NCI-H1694 (cell line): Measurements from ENCODE around the gene IFT43.

ENCODE experiments used
- DNase-seq: peaks from one replicate; lab custom pipeline; 2025; lab: John Stamatoyannopoulos, UW

Gene IFT43

GRCh38 chr14:75985618-75986438, at the start of gene IFT43:
Gene IFT43 (plus strand): TSS chr14:75985763. CDS start chr14:75985787, 24 bp downstream.
- peak; percentile 63 for DNase-seq

- DNase-seq = no peak
These were observed 46.4 kb upstream of the IFT43 start for GRCh38 chr14:75939200-75939599.

- peak; percentile 24 for DNase-seq
These were observed 44.5 kb upstream of the IFT43 start for GRCh38 chr14:75941030-75941429.

- no peak for DNase-seq
These were observed 40.8 kb upstream of the IFT43 start for GRCh38 chr14:75944607-75945241.

- DNase-seq = no peak
These were observed 38.8 kb upstream of the IFT43 start for GRCh38 chr14:75946785-75947184.

- DNase-seq = no peak
These were observed 33.1 kb upstream of the IFT43 start for GRCh38 chr14:75952489-75952888.

- no peak for DNase-seq
These were observed 26.5 kb upstream of the IFT43 start for GRCh38 chr14:75959031-75959430.

GRCh38 chr14:75960231-75960630, 25.3 kb upstream of the IFT43 start:
- DNase-seq = no peak

GRCh38 chr14:75961662-75962061, 23.9 kb upstream of the IFT43 start:
- peak; percentile 47 for DNase-seq

- DNase-seq = no peak
These were observed 17.7 kb upstream of the IFT43 start for GRCh38 chr14:75967866-75968265.

GRCh38 chr14:75968456-75968855, 17.1 kb upstream of the IFT43 start:
- peak; percentile 54 for DNase-seq

- DNase-seq = peak; percentile 74
These were observed 16.4 kb upstream of the IFT43 start for GRCh38 chr14:75969126-75969525.

GRCh38 chr14:75969891-75970290, 15.7 kb upstream of the IFT43 start:
- peak; percentile 33 for DNase-seq

- DNase-seq = no peak
These were observed 14.6 kb upstream of the IFT43 start for GRCh38 chr14:75970989-75971388.

GRCh38 chr14:75971509-75971908, 14.1 kb upstream of the IFT43 start:
- DNase-seq = no peak

GRCh38 chr14:75972801-75973421, 12.7 kb upstream of the IFT43 start:
- DNase-seq = peak; percentile 93

- no peak for DNase-seq
These were observed 8.6 kb upstream of the IFT43 start for GRCh38 chr14:75976826-75977581.

- DNase-seq = no peak
These were observed 8.0 kb upstream of the IFT43 start for GRCh38 chr14:75977582-75977943.

- peak; percentile 22 for DNase-seq
These were observed 7.3 kb upstream of the IFT43 start for GRCh38 chr14:75978249-75978731.

- DNase-seq = peak; percentile 59
These were observed 6.4 kb upstream of the IFT43 start for GRCh38 chr14:75979071-75979571.

GRCh38 chr14:75979648-75980565, 5.7 kb upstream of the IFT43 start:
- DNase-seq = no peak
